Activated CD8-positive, alpha-beta memory T cell treated with anti-CD3 and anti-CD28 coated beads, Interleukin-2, amount 50 U/mL, for 4 hours (primary cell): ENCODE measurements around the gene HABP4.

Experiments
- DNase-seq: peaks from one replicate; pipeline ENCODE4 v3.0.0-alpha.2; 2020

The HABP4 gene

DNA sequence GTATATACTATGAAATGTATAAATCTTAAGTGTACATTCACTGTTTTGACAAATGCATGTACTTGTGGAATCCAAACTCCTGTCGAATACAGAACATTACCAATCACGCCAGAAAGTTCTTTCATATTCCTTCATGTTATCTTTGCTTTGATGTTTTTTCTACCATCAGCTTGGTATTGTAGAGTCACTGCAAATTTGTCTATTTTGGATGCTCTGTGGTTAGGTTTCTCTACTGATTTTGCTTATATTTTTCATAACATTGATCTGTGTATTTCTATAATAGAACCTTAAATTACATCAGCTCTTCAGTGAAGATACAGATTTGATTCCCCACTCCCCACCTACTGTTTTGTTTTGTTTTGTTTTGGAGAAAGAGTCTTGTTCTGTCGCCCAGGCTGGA is 30.8 kb downstream of the HABP4 start:
- DNase-seq, result no peak

DNA sequence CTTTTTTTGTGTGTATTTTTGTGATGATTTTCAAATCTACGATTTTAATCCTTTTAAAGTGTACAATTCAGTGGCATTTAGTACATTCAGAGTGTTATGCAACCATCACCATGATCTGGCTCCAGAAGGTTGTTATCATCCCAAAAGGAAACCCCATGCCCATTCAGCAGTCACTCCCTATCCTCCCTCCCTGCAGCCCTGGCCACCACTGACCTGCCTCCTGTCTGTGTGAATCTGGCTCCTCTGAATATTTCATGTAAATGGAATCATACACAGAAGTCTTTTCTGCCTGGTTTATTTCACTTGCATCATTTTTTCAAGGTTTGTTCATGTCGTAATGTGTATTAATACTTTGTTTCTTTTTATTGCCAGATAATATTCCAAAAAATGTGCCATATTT is 32.5 kb downstream of the HABP4 start:
- no peak for DNase-seq

DNA sequence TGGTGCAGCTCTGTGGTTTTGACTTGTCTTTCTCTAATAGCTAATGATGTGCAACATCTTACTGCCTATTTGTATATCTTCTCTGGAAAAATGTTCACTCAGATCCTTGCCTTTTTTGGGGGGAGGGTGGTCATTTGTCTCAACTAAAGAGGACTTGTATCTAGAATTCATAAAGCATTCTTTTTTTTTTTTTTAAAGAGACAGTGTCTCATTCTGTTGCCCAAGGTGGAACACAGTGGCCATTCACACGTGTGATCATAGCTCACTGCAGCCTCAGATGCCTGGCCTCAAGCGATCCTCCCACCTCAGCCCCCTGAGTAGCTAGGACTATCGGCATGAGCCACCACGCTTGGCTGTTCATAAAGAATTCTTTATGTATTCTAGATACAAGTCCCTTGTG is 33.2 kb downstream of the HABP4 start:
- DNase-seq, result no peak

DNA sequence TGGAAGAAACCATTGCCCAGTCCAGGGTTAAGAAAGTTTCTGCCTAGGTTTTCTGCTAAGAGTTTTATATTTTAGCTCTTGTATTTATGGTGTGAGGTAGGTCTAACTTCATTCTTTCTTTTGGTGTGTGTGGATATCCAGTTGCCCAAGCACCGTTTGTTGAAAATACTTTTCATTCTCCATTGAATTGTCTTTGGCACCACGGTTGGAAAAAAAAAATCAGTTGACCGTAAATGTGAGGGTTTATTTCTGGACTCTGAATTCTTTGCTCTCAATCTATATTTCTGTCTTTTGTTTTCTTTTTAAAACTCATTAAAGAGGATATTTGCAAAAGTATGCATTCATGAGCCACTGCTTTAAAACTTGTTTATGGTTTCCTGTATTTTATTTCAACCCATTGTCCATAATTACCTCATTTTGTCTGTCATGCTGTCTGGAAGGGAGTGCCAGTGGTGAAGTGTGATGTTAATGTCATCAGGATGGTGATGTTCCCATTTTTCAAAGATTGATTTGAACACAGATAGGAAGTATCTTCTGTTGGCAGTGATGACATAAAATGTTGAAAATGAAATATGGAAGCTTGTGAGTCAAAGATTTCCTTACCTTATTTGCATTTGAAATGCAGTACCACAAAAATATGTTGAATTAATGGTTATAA is 33.9 kb downstream of the HABP4 start:
- no peak for DNase-seq

DNA sequence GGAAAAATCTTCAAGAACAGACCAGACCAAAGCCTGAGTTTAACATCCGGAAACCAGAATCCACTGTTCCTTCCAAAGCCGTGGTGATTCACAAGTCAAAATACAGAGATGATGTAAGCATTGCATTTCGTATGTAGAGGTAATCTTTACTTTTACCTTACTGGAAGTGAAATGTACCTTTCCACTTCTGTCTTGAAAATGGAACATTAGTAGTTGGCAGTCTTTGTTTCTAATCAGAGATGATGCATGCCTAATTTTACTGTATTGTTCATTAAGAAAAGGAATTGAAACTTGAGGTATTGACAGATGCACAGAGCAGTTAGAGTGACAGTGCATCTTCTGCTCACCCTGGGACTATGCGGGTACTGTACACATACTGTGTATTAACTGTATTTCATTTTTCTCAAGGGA is 34.6 kb downstream of the HABP4 start:
- no peak for DNase-seq

DNA sequence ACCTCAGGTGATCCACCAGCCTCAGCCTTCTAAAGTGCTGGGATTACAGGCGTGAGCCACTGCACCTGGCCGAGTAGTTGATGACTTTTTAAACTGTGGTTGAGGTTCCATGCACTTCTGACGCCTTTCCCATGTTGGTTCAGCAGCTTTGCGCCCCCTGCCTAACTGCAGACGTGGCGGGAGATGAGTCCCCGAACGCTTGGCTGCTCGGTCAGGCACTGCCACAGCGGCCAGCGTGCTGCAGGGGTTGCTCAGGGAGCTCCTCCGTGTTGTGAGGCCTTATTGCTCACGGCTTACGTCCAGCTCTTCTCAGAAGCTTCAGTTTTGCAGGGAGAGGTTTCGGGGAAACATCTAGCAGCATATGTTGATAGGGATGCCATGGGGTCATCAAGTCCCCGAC is 35.3 kb downstream of the HABP4 start:
- DNase-seq, result no peak

DNA sequence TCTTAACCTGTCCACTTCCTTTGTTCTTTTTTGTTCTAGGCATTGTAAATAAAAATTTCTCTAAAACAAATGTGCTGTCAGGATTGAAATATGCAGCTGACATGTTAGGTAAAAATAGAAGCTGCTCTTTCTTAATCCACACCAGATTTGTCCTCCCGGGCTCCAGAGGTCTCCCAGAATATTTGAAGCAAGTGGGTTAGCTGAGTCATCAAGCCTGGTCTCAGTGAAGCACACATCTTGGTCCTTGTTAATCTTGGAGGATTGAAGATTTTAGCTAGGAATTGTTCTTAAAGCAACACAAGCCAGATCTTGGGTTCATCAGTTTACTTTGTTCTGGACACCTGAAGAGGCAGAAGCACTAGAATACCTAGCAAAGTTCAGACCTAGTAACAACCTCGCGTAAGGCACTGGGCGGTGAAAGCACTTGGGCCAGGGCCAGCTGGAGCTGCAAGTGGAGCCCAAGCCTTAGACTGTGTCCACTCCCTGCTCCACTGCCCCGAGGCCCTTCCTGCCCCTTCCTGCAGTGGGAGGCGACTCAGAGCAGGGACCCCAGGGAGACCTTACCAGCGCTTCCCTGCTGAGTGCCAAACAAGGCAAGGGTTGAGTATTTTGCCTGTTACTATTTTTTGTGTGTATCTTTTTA is 36.5 kb downstream of the HABP4 start:
- DNase-seq, result no peak

DNA sequence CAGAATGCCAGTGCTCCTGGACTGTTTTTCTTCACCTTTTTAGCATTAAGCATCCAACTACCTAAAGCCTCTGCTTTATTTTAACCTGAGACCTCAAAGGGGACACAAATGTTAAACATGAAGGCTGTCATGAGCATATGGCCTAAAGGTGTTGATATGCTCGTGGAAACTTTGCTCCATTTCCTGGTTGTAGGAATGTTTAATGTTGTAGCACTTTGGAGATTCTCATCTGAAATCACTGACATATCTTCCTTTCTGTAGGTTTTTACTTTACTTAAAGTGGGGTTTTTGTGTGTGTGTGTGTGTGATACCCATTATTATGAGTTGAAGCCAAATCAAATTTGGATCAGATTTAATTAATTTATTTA is 37.0 kb downstream of the HABP4 start:
- DNase-seq, result no peak

DNA sequence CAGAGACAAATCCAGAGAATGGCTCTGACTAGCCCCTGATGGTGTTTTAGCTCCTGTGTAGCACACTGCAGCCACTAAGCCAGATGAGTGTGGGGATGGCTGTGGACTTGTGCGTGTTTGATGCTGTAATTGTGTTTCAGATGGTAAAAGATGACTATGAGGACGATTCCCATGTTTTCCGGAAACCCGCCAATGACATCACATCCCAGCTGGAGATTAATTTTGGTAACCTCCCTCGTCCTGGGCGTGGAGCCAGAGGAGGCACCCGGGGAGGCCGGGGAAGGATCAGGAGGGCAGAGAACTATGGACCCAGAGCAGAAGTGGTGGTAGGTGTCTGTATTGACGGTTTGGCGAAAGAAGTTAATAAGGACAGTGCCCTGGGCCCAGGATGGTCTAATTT is 38.0 kb downstream of the HABP4 start:
- no peak for DNase-seq

DNA sequence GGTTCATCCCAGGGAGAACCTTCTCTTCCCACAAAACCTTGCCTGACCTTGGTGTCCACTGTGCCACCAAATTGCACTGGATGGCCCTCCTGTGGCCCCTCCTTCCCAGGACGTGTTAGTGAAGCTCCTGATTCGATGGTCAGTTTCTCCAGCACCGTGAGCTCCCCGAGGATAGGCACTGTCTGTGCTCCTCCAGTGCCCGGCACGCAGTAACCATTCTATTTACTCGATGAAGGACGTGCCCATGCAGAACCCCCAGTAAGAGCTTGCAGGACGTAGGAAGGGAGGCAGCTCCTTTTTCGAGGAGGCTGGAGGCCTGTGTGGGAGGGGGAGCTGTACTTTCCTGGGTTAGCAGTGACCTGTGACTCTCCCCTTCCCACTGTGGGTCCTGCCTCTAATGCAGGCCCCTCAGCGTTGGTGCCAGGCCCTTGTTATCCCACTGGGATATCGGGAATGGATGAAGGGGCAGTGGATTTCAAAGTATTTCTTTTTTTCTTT is 39.6 kb downstream of the HABP4 start:
- DNase-seq, result no peak

DNA sequence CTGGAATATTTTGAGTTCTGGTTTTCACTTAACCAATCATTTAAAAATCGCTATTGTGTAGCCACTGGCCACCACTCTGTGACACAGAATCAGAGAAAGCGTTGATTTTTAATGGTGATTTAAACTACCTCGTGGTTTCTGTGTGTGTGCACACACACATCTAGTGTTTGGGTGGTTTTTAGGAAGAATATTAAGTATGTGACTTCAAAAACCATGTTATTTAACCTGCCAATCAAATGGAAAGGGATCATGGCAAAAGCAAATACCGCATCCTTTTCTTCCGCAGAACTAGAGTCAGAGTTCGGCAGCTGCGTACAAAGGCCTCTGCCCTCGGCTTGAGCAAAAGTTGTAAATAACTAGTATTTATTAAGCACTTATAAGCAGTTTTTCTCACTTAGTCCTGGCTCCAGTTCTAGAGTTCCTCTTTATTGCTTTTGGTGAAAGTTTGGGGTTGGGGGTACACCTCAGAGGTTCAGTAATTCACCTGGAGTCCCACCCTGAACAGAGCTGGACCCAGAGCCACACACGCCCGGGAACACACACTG is 40.6 kb downstream of the HABP4 start:
- DNase-seq, result no peak

DNA sequence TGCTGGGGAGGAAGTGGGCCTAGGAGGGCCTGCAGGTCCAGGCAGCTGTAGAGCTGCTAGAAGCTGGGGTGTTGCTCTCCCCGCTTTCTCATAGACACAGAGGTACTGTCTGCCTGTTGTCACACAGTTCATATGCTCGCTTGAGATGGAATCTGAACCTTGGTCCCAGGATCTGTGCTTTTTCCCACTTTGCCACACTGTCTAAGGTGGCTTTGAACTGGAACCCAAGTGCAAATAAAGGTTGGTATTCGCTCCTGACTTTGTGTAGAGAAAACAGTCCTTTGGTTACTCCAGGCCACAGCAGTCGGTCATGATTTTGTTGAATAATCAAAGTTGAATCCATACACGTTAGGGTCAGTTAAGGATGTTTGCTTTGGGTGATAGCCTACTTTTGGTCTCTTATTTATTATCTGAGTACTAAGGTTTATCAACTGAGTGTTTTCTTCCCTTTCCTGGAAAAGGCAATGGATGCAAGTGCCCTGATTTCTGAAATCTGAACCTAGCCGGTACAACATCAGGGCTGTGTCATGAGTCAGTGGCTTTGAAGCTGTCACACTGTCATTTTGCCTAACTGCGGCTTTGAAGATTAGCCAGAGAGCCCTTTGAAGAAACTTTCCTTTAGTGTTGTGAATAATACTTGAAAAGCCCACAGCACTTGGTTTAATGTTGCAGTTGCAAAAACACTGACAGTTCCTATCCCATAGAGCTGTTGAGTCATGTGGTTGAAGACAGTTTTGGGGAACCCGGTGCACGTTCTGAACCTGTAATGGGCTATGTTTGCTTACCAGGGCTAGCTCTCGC is 41.3 kb downstream of the HABP4 start:
- DNase-seq, result no peak

DNA sequence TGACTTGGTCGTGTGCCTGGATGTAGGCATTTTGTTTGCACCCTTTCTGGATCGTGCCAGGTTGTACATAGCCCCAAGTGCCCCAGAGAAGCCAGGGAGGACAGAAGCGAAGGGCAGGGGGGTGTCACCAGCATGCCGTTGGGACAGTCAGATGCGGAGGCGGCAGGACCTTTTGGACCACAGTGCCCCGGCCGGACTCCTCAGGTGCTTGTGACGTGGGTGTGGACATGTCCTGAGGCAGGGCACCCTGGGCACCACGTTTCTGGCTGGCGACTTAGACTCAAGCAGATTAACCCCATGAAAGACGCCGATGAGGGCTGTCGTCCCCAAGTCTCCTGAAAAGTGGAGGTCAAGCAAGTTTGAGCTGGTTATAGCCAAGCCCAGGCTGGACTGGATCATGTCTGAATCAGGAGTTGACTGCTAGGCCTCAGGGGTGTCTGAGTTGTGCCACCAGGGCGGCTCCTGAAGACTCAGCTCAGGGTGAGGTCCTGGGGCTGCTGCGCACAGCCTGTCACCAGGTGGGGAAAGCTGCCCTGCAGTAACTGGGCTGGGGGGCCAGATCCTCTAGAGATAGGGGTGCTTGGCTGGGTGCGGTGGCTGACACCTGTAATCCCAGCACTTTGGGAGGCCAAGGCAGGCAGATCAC is 42.0 kb downstream of the HABP4 start:
- DNase-seq, result no peak

DNA sequence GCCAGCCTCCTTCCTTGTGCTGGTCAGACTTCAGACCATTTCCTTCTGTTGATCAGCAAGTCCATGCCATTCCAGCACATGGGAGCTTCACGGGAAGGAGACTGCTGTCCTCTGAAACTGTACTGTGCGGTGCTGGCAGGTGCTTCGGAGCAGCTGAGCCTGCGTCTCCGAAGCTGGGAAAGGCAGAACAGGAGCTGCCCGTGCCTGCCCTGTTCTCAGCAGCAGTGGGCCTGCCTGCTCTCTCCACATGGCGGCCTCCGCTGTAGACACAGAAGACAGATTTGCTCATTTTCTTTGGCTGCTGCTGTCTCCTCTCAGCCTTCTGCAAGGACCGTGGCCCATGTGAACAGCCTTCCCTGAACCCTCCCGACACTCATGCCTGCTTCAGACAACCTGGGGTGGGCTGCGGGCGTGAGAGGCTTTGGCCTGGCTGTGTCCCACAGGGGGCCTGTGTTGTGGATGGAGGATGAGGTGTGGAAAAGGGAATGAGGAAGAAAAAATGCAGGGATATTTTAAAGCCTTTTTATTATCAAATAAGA is 43.1 kb downstream of the HABP4 start:
- no peak for DNase-seq

DNA sequence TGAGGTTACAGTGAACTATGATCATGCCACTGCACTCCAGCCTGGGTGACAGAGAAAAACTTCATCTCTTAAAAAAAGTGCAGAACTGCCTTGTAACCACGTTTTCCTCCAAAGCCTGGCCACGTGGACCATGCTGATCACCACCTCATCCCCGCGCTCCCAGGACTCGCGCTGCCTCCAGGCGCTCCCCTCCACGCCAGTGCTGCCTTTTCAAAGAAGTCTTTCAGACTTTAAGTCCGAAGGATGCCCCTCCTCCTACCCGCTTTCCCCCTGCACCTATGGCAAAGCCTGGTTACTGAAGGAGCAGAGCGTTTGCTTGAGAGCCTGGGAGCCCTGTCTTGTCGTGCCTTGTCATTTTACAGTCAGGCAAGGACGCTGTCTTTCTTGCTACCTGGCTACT is 43.8 kb downstream of the HABP4 start:
- no peak for DNase-seq

DNA sequence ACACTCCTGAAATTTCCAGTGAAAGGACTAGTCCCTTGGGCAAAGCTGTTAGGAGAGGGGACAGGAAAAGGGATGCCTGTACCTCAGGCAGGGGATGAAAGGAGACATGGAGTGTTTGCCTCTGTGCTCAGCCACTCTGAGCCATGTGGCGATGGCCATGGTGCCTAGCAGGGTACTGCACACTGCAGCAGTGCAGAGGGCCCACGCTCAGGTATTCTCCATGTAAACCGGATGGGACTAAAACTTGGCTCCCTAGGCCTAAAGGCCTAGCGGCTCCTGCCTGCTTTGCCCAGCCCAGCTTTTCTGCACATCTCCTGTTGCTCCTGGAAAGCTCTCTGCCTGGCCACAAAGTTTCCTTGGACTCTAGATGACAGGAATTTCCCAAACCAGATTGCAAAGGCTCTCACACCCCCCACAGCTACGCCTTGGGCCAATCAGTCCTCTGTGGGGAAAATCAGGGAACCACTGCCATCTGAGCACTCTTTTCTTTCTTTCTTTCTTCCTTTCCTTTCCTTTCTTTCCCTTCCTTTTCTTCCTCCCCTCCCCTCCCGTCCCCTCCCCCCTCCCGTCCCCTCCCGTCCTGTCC is 44.3 kb downstream of the HABP4 start:
- DNase-seq, result no peak

DNA sequence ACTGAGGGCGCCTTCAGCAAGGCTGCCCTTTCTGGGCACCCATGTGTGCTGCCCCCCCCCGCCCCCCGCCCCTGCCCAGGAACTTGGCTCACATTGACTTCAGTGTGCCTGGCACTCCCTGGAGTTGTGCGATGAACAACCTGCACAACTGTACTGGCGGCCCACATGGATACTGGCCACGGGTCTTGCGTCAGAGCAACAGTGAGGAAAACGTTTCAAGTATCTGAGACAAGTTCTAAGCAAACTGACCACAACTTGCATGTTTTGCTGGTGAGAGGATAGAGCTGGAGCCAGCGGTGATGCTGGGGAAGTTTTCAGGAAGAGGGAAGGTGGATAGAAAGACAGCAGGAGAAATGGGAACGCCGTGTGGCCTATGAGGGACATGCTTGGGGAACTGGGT is 45.4 kb downstream of the HABP4 start:
- DNase-seq, result no peak

DNA sequence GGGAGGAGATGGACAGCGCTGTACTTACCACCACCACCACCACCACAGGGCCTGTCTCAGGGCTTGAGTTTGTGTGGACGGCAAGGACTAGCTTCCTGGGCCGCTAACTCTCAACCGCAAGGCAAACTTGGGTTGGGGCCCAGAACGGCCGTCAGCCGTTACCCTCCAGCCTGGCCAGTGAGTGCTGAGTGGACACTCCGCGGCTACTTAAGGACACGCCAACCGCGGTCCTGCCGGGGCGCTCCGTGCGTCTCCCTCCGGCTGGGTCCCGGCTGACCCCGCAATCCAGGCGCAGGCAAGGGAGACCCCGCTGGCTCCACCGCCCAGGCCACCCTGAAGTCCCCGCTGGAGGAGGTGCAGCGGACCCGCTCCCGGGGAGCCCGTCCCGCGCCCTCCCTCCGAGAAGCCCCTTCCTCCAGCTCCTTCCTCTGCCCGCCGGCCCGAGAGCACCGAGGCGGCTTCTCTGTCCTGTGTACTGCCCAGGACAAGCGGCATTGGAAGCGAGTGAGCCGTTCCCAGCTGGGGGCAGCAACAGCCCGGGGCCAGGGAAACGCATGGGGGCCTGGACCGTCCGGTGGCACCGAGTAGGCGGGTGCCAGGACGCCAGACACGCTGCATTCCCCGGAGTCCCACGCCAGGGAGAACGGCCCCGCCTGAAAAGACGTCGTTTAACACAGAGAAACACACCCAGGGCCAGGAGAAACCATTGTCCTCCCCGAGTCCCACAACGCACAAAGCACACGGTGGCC is 46.6 kb downstream of the HABP4 start:
- no peak for DNase-seq

DNA sequence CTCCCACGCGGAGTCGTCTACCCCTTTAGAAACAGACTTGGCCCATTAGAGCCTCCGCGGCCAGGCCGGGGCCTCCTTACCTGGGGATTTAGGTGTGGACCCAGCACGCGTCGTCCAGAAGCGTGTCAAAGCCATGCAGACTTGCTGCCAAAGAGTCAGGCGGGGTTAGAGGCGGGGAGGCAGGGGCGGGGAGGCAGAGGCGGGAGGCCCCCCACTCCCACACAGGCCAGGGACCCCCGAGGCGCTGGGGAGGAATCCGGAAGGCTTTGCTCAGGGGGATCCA is 47.1 kb downstream of the HABP4 start:
- DNase-seq, result no peak

DNA sequence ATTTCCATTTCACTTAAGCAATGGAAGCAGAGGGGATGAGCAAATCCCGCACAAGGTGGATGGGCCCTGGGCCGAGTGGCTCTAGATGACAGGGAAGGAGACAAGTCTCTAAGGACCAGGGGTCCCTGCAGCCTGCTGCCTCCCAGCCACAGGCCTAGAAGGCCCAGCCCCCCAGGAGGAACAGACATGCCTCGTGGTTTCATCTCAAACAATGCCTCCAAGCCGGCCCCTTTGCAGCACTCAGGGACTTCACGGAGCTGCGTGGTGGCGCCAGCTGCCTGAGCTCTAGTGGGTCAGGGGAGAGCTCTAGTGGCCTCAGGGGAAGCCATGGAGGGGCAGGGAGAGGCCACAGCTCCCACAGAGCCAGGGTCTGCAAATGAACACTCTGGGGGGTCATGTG is 48.8 kb downstream of the HABP4 start:
- no peak for DNase-seq

DNA sequence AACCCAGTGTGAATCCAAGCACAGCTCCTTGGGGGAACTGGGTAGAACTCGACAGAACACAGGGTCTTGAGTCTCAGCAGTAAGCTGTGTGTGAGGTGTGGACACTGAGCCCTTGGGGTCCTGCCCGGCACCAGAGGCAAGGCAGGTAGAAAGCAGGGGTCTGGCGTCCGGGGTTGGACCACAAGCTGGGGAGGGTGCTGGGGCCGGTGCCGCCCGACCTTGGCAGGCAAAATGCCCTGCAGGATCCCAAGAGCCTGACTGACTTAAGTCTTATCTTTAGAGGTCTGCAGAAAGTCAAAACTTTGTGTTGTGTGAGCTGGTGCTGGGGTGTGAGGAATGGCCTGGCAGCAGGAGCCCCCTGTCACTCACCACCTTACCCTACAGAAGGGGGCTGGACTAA is 49.3 kb downstream of the HABP4 start:
- no peak for DNase-seq
